Measurements from ENCODE around the gene GJD2.

Gene GJD2

DNA sequence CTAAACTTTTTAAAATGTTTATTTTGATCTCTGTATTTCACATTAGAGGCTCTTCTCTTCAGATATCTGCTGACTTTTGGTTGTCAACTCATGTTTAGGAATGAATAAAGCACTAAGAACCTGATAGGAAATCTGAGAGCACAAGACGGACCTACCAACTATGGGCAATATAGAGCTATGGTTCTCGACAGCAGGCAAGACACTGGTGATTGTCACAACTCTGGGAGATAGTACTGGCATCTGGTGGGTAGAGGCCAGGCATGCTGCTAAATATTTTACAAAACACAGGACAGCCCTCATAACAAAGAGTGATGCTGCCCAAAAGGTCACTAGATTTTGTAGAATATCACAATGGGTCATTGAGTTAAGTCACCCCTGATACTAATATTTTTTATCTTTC lies 17.5 kb upstream of the GJD2 start:
- Histone ChIP-seq H3K79me2 (ENCODE audit: insufficient read depth, low read length) (no peaks in the 10 kb centered on the region), H3K9ac (ENCODE audit: low read depth, low read length, poor library complexity, severe bottlenecking) (no peak overlapping the region), H3K36me3 (ENCODE audit: insufficient read depth, low read length) (no peaks in the 10 kb centered on the region), H4K20me1 (ENCODE audit: insufficient read depth, low read length, poor library complexity, severe bottlenecking) (no peaks in the 10 kb centered on the region), H3F3A (ENCODE audit: low read depth) (no peaks in the 10 kb centered on the region), H2AFZ (ENCODE audit: low read length) (no peak overlapping the region), H3K4me3 (ENCODE audit: low read length, poor library complexity, severe bottlenecking) (no peak overlapping the region), H3K27me3 (ENCODE audit: insufficient read depth, low read length, poor library complexity, severe bottlenecking) (no peaks in the 10 kb centered on the region), H3K9me2 (replicated peaks; ENCODE audit: low read depth, low read length) (no peaks in the 10 kb centered on the region), H3K4me2 (ENCODE audit: low read depth, low read length, poor library complexity, severe bottlenecking) (no peak overlapping the region), H3K4me1 (ENCODE audit: insufficient read depth, low read length, poor library complexity, severe bottlenecking) (no peaks in the 10 kb centered on the region), H3K9me3 (ENCODE audit: insufficient read depth, low read depth, low read length) (no peaks in the 10 kb centered on the region)
- TF ChIP-seq CTCF (conservative IDR thresholded peaks at IDR 0.05; ENCODE audit: low read length) (no peak), EZH2phosphoT487 (IDR thresholded peaks at IDR 0.05; ENCODE audit: borderline replicate concordance) (no peak)

DNA sequence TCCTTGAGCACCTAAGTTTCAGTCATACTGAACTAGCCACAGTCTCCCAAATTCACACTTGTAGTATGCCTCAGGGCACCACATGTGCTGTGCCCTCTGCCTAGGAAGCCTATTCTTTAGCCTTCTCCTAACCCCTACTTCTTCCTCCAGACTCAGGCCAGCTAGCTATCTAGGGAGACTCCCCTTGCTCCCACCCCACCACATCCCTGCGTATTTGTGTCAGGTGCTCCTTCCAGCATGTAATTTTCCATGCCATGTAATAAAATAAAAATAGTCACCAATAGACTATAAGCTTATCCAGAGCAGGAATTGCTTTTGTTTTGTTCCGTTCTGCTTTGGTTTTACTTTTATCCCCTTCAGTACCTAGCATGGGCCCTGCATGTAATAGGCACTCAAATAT lies 14.9 kb upstream of the GJD2 start:
- no peaks in the 10 kb centered on the region for H3K4me1 ChIP-seq (ENCODE audit: insufficient read depth, low read length, poor library complexity, severe bottlenecking)
- no peak overlapping the region for H2AFZ ChIP-seq (ENCODE audit: low read length)
- no peaks in the 10 kb centered on the region for H4K20me1 ChIP-seq (ENCODE audit: insufficient read depth, low read length, poor library complexity, severe bottlenecking)
- no peaks in the 10 kb centered on the region for H3K36me3 ChIP-seq (ENCODE audit: insufficient read depth, low read length)
- H3K9ac ChIP-seq (ENCODE audit: low read depth, low read length, poor library complexity, severe bottlenecking): no peak overlapping the region
- H3K9me2 ChIP-seq (replicated peaks; ENCODE audit: low read depth, low read length): no peaks in the 10 kb centered on the region
- TF ChIP-seq CTCF (conservative IDR thresholded peaks at IDR 0.05; ENCODE audit: low read length) (no peak), EZH2phosphoT487 (IDR thresholded peaks at IDR 0.05; ENCODE audit: borderline replicate concordance) (no peak)
- H3K9me3 ChIP-seq (ENCODE audit: insufficient read depth, low read depth, low read length): no peaks in the 10 kb centered on the region
- no peaks in the 10 kb centered on the region for H3K79me2 ChIP-seq (ENCODE audit: insufficient read depth, low read length)
- H3K4me2 ChIP-seq (ENCODE audit: low read depth, low read length, poor library complexity, severe bottlenecking): no peak overlapping the region
- H3F3A ChIP-seq (ENCODE audit: low read depth): no peaks in the 10 kb centered on the region
- H3K4me3 ChIP-seq (ENCODE audit: low read length, poor library complexity, severe bottlenecking): no peak overlapping the region
- H3K27me3 ChIP-seq (ENCODE audit: insufficient read depth, low read length, poor library complexity, severe bottlenecking): no peaks in the 10 kb centered on the region

GRCh38 chr15:34768530-34768929 lies 13.7 kb upstream of the GJD2 start:
- Histone ChIP-seq H3K27me3 (ENCODE audit: insufficient read depth, low read length, poor library complexity, severe bottlenecking) (no peaks in the 10 kb centered on the region), H3K4me1 (ENCODE audit: insufficient read depth, low read length, poor library complexity, severe bottlenecking) (no peaks in the 10 kb centered on the region), H3K9me3 (ENCODE audit: insufficient read depth, low read depth, low read length) (no peaks in the 10 kb centered on the region), H3K9ac (ENCODE audit: low read depth, low read length, poor library complexity, severe bottlenecking) (no peak overlapping the region), H3F3A (ENCODE audit: low read depth) (no peaks in the 10 kb centered on the region), H3K4me2 (ENCODE audit: low read depth, low read length, poor library complexity, severe bottlenecking) (no peak overlapping the region), H3K36me3 (ENCODE audit: insufficient read depth, low read length) (no peaks in the 10 kb centered on the region), H3K4me3 (ENCODE audit: low read length, poor library complexity, severe bottlenecking) (no peak overlapping the region), H3K9me2 (replicated peaks; ENCODE audit: low read depth, low read length) (no peaks in the 10 kb centered on the region), H4K20me1 (ENCODE audit: insufficient read depth, low read length, poor library complexity, severe bottlenecking) (no peaks in the 10 kb centered on the region), H3K79me2 (ENCODE audit: insufficient read depth, low read length) (no peaks in the 10 kb centered on the region), H2AFZ (ENCODE audit: low read length) (no peak overlapping the region)
- TF ChIP-seq EZH2phosphoT487 (IDR thresholded peaks at IDR 0.05; ENCODE audit: borderline replicate concordance) (no peak), CTCF (conservative IDR thresholded peaks at IDR 0.05; ENCODE audit: low read length) (no peak)

Data from Loucy (cell line).